DND-41 (cell line): Measurements from ENCODE around the gene PLXNA4.

ENCODE experiments used
- CTCF ChIP-seq: IDR thresholded peaks from 2 replicates; pipeline ENCODE4 v1.5.1; 2012; ENCODE audit warnings: borderline replicate concordance, low read length, moderate library complexity, mild to moderate bottlenecking; ENCODE audit not compliant: poor library complexity, severe bottlenecking; ENCODE audit errors: extremely low read depth
- EZH2 ChIP-seq: IDR thresholded peaks from 3 replicates; pipeline ENCODE4 v1.6.1; 2012; ENCODE audit warnings: borderline replicate concordance, low read depth, mild to moderate bottlenecking, moderate library complexity, low read length, inconsistent platforms; ENCODE audit not compliant: severe bottlenecking

- TF ChIP-seq CTCF, result no peak
- no peak for TF ChIP-seq EZH2
Measured at GRCh38 chr7:132243463-132243862, 332.8 kb downstream of the PLXNA4 start.
